Fibroblast of lung (primary cell): ENCODE data around the gene CARD19. TPM values are rescaled to one million over a fixed set of nuclear protein-coding genes. Genes with fewer than 3 reads are reported as not detected.
A peak's percentile ranks its signal among the peaks of the same experiment; 100 is the strongest.

Experiments used
- DNase-seq, 2 donors: peaks; one replicate each; pipeline versions ENCODE4 v3.0.0 to v3.0.0-alpha.2; 2010; ENCODE audit warnings: low read depth in 2 of 2
- H2AFZ ChIP-seq: 2 replicates; pipeline ENCODE4 v1.5.1; 2012; ENCODE audit warnings: low read length, control low read depth, inconsistent platforms
- H3K27ac ChIP-seq: 2 replicates; pipeline ENCODE4 v1.5.1; 2011; ENCODE audit warnings: low read length, control low read depth; ENCODE audit not compliant: insufficient read depth
- H3K27me3 ChIP-seq: 2 replicates; pipeline ENCODE4 v1.5.1; 2011; ENCODE audit warnings: mild to moderate bottlenecking, low read length; ENCODE audit not compliant: control insufficient read depth, insufficient read depth
- H3K36me3 ChIP-seq: 2 replicates; pipeline ENCODE4 v1.5.1; 2011; ENCODE audit warnings: low read length; ENCODE audit not compliant: control insufficient read depth, insufficient read depth
- H3K4me1 ChIP-seq: 2 replicates; pipeline ENCODE4 v1.5.1; 2011; ENCODE audit warnings: low read length; ENCODE audit not compliant: control insufficient read depth, insufficient read depth; ENCODE audit errors: extremely low read depth
- H3K4me2 ChIP-seq: 2 replicates; pipeline ENCODE4 v1.5.1; 2011; ENCODE audit warnings: low read length, control low read depth; ENCODE audit not compliant: insufficient read depth; ENCODE audit errors: extremely low read depth
- H3K4me3 ChIP-seq, 4 experiments: fragments of 200-600 bp in 1 of 4; sonication (generic) in 1 of 4; replicated peaks in 1 of 4; 2 replicates each; pipeline ENCODE4 v1.5.1; 2011 to 2016; ENCODE audit warnings: low read length in 4 of 4, low read depth in 3 of 4, mild to moderate bottlenecking in 3 of 4, control low read depth in 2 of 4, inconsistent platforms in 1 of 4, mixed read lengths in 1 of 4; ENCODE audit not compliant: insufficient read depth in 1 of 4; ENCODE audit errors: control extremely low read depth in 1 of 4
- H3K79me2 ChIP-seq: 2 replicates; pipeline ENCODE4 v1.5.1; 2012; ENCODE audit warnings: mild to moderate bottlenecking, low read length, inconsistent platforms; ENCODE audit not compliant: control insufficient read depth, insufficient read depth
- H3K9ac ChIP-seq: 2 replicates; pipeline ENCODE4 v1.5.1; 2011; ENCODE audit warnings: mild to moderate bottlenecking, low read length, control low read depth; ENCODE audit not compliant: insufficient read depth
- H3K9me3 ChIP-seq: 2 replicates; pipeline ENCODE4 v1.5.1; 2012; ENCODE audit warnings: low read depth, low read length; ENCODE audit not compliant: control insufficient read depth, insufficient read depth
- H4K20me1 ChIP-seq: 2 replicates; pipeline ENCODE4 v1.5.1; 2011; ENCODE audit warnings: low read length; ENCODE audit not compliant: control insufficient read depth, insufficient read depth; ENCODE audit errors: extremely low read depth
- EZH2 ChIP-seq: IDR thresholded peaks from 2 replicates; pipeline ENCODE4 v1.5.1; 2012; ENCODE audit warnings: low read length, control low read depth, mild to moderate bottlenecking; ENCODE audit errors: missing control alignments
- polyA plus RNA-seq, 2 donors: library from polyadenylated mRNA; depleted of rRNA in 1 of 2; stranded (reverse) in 1 of 2; unstranded in 1 of 2; fragments of >200 nt; gene quantifications; 2 replicates each; pipeline ENCODE4 v1.2.1, GENCODE V29; 2011 to 2012; ENCODE audit warnings: missing spikeins in 1 of 2
- total RNA-seq: library from RNA; depleted of rRNA; stranded (reverse); fragments of >200 nt; gene quantifications from 2 replicates; pipeline ENCODE4 v1.2.1, GENCODE V29; 2014
- TF ChIP-seq, protein P1 (sequence below), 2 donors: IDR thresholded peaks in 1 of 2; conservative IDR thresholded peaks in 1 of 2; 1 replicate in 1 of 2; 2 replicates in 1 of 2; pipeline ENCODE4 v1.5.1; 2011 to 2012; ENCODE audit warnings: low read length in 2 of 2, control low read depth in 1 of 2, inconsistent platforms in 1 of 2, low read depth in 1 of 2, mild to moderate bottlenecking in 1 of 2

CARD19 gene
- total and polyA plus RNA-seq, 2 donors (not counting 1 experiment from before 2014, with no cell fraction given), result 30.2 to 91.0 TPM

DNA sequence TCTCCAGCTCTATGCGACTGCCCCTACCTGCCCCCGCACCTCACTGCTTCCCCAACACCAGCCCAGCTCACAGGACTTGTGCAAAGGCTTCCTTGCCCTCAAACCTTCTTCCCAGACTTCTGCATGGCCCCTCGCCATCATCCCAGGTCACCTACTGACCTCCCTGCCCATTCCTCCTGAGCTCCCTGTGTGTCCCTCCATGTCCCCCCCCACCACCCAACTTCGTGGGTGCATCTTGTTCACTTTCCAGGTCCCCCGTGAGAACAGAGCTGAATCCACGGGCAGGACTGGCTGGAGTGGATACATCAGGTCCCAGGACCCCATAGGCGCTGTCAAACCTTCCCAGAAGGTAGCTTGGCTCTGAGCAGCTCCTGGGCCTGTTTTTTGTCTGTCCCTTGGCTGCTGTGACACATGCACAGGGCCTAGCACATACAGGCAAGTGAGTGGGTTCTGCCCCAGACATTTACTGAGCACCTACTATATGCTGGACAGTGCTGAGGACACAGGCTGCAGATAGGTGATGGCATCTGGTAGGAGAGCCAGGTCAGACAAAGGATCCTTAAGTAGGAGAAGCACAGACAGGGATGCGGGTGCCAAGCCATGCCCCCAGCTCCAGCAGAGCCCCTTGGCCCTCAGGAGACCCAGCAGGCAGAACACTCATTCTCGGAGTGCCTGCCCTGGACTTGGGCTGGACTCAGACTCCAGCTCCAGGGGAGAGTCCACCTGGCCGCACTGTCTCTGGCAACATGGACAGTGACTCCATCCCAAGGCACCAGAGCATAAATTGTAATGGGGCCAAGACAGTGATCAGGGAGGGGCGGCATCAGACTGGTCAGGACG lies 23.1 kb downstream of the CARD19 start:
- peak overlapping the region; percentile 42 for H3K27ac ChIP-seq

DNA sequence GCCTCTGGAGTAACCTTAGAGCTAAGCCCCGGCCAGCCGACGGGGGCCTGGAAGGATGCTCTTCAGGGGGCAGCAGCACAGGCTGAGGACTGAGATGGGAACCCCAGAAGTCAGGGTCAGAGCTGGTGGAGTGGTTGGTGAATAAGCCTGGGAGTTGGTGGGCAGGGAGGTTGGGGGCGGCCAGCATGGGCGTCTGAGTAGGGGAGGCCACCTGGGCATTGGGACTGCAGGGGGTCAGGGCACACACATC lies 23.6 kb downstream of the CARD19 start:
- Histone ChIP-seq H3K27me3 (no peaks in the 10 kb centered on the region), H3K27ac (peak overlapping the region; percentile 42), H3K9me3 (no peaks in the 10 kb centered on the region), H3K36me3 (peaks cover under 1% of the 10 kb centered on the region), H3K4me2 (no peak overlapping the region), H4K20me1 (no peaks in the 10 kb centered on the region), H3K4me1 (peaks cover 8% of the 10 kb centered on the region), H3K79me2 (no peaks in the 10 kb centered on the region), H3K4me3 (no peak overlapping the region), H3K9ac (no peak overlapping the region), H2AFZ (no peak overlapping the region)
- TF ChIP-seq, protein P1, sequence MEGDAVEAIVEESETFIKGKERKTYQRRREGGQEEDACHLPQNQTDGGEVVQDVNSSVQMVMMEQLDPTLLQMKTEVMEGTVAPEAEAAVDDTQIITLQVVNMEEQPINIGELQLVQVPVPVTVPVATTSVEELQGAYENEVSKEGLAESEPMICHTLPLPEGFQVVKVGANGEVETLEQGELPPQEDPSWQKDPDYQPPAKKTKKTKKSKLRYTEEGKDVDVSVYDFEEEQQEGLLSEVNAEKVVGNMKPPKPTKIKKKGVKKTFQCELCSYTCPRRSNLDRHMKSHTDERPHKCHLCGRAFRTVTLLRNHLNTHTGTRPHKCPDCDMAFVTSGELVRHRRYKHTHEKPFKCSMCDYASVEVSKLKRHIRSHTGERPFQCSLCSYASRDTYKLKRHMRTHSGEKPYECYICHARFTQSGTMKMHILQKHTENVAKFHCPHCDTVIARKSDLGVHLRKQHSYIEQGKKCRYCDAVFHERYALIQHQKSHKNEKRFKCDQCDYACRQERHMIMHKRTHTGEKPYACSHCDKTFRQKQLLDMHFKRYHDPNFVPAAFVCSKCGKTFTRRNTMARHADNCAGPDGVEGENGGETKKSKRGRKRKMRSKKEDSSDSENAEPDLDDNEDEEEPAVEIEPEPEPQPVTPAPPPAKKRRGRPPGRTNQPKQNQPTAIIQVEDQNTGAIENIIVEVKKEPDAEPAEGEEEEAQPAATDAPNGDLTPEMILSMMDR (conservative IDR thresholded peaks at IDR 0.05 in 1 of 2, IDR thresholded peaks at IDR 0.05 in 1 of 2; ENCODE audit: low read depth in 1 of 2, low read length in 2 of 2), result no peak
- no peak for DNase-seq

More for the DNA sequence above, 23.1 kb downstream of the CARD19 start:
- no peak for DNase-seq
- Histone ChIP-seq H3K4me2 (no peak overlapping the region), H2AFZ (no peak overlapping the region), H3K4me1 (peaks cover 8% of the 10 kb centered on the region), H3K9ac (no peak overlapping the region), H3K79me2 (no peaks in the 10 kb centered on the region), H3K27me3 (no peaks in the 10 kb centered on the region), H3K4me3 (no peak overlapping the region), H4K20me1 (no peaks in the 10 kb centered on the region), H3K9me3 (no peaks in the 10 kb centered on the region), H3K36me3 (peaks cover 4% of the 10 kb centered on the region)
- no peak for TF ChIP-seq EZH2
- TF ChIP-seq, protein P1 (conservative IDR thresholded peaks at IDR 0.05 in 1 of 2, IDR thresholded peaks at IDR 0.05 in 1 of 2; ENCODE audit: low read depth in 1 of 2, low read length in 2 of 2), result no peak

GRCh38 chr9:93119953-93120845 lies 24.2 kb downstream of the CARD19 start:
- no peak overlapping the region for H3K9ac ChIP-seq
- H3K4me2 ChIP-seq, result no peak overlapping the region
- no peaks in the 10 kb centered on the region for H4K20me1 ChIP-seq
- H3K27me3 ChIP-seq, result no peaks in the 10 kb centered on the region
- no peaks in the 10 kb centered on the region for H3K9me3 ChIP-seq
- no peak overlapping the region for H3K4me3 ChIP-seq
- H3K36me3 ChIP-seq, result peaks cover 2% of the 10 kb centered on the region
- H3K27ac ChIP-seq, result peak overlapping the region; percentile 42
- peak; percentile 96 for DNase-seq
- TF ChIP-seq, protein P1 (conservative IDR thresholded peaks at IDR 0.05 in 1 of 2, IDR thresholded peaks at IDR 0.05 in 1 of 2; ENCODE audit: low read depth in 1 of 2, low read length in 2 of 2), result peak; percentile 32 to 60
- TF ChIP-seq EZH2, result no peak
- H3K79me2 ChIP-seq, result no peaks in the 10 kb centered on the region
- no peak overlapping the region for H2AFZ ChIP-seq
- peaks cover 8% of the 10 kb centered on the region for H3K4me1 ChIP-seq
